Kidney (tissue), 14 donors: ENCODE data around the gene C16orf74. TPM values are rescaled to one million over a fixed set of nuclear protein-coding genes. Genes with fewer than 3 reads are reported as not detected.

ENCODE experiments used
- DNase-seq, 5 donors: peaks; one replicate each; pipeline ENCODE4 v3.0.0-alpha.2; 2013 to 2020
- FAIRE-seq: peaks from 2 replicates; lab custom pipeline; 2012; peaks lifted over from hg19 to GRCh38; lab: Jason Lieb, UNC
- H3K27ac ChIP-seq, 2 donors: one replicate each; pipeline ENCODE4 v1.7.0; 2013; ENCODE audit warnings: low read depth in 2 of 2, low read length in 2 of 2, inconsistent platforms in 1 of 2
- H3K27me3 ChIP-seq: one replicate; pipeline ENCODE4 v1.7.1; 2013; ENCODE audit warnings: low read length, inconsistent platforms; ENCODE audit not compliant: control insufficient read depth, insufficient read depth
- H3K36me3 ChIP-seq, 3 donors: one replicate each; pipeline versions ENCODE4 v1.7.0 to v1.7.1; 2013; ENCODE audit warnings: low read length in 3 of 3, control low read depth in 1 of 3, inconsistent platforms in 1 of 3; ENCODE audit not compliant: insufficient read depth in 3 of 3, control insufficient read depth in 2 of 3
- H3K4me1 ChIP-seq, 3 donors: one replicate each; pipeline versions ENCODE4 v1.7.0 to v1.7.1; 2013; ENCODE audit warnings: low read length in 3 of 3, inconsistent platforms in 1 of 3, low read depth in 1 of 3; ENCODE audit not compliant: control insufficient read depth in 2 of 3, insufficient read depth in 2 of 3
- H3K4me3 ChIP-seq, 3 donors: one replicate each; pipeline versions ENCODE4 v1.7.0 to v1.8.1; 2013; ENCODE audit warnings: low read length in 3 of 3, control low read depth in 1 of 3, inconsistent platforms in 1 of 3
- H3K9ac ChIP-seq, 3 donors: one replicate each; pipeline versions ENCODE4 v1.7.0 to v1.7.1; 2013; ENCODE audit warnings: low read length in 3 of 3, control low read depth in 1 of 3, inconsistent platforms in 1 of 3
- H3K9me3 ChIP-seq, 3 donors: one replicate each; pipeline versions ENCODE4 v1.7.0 to v1.7.1; 2013; ENCODE audit warnings: low read length in 3 of 3, control low read depth in 1 of 3, inconsistent platforms in 1 of 3; ENCODE audit not compliant: control insufficient read depth in 2 of 3, insufficient read depth in 1 of 3
- CTCF ChIP-seq: IDR thresholded peaks from 3 replicates; pipeline ENCODE4 v1.5.1; 2012; ENCODE audit warnings: mild to moderate bottlenecking, moderate library complexity, borderline replicate concordance; ENCODE audit not compliant: insufficient read depth; ENCODE audit errors: extremely low read depth
- intact Hi-C: fragments of 100-400 bp; cut with DNase I; formaldehyde crosslinking; loops from one replicate; pipeline ENCODE4 v1.11.1; 2022
- polyA plus RNA-seq: library from polyadenylated mRNA; stranded (reverse); fragments of 350-450 nt; fragmentation: Illumina TruSeq; extraction: RNeasy Lipid Tissue Mini Kit (QIAGEN cat#74804); gene quantifications from one replicate; pipeline ENCODE4 v1.2.3, GENCODE V29; 2014; ENCODE audit warnings: low read depth, low replicate concordance; ENCODE audit not compliant: insufficient read depth
- total RNA-seq: library from RNA; stranded (reverse); fragmentation: NEBNext Ultra II Directional; extraction: Animal tissue kit (Norgen Biotek cat#: 25700); gene quantifications from one replicate; pipeline ENCODE4 v1.2.1, GENCODE V29; 2021
- donor health status: control.
- donor health status: control.
- donor health status: control.
- donor health status: control.
- donor health status: control.
- donor health status: DM: yes; HTN: yes; CAD: no.
- donor health status: Normal renal cell carcinoma (clear cell type).

C16orf74 gene
- total and polyA plus RNA-seq, 2 donors from 2014 or later, result 3.5 to 4.6 TPM

GRCh38 chr16:85675251-85675874 lies 75.5 kb downstream of the C16orf74 start:
- DNase-seq (no peak), FAIRE-seq (no peak)
- Histone ChIP-seq H3K36me3 (peaks cover 4 to 37% (median 11%) of the 10 kb centered on the region in 3 donors), H3K4me3 (no peak overlapping the region), H3K27ac (no peak overlapping the region), H3K9ac (no peak overlapping the region), H3K4me1 (peaks cover 0 to 9% (median 2%) of the 10 kb centered on the region in 3 donors), H3K9me3 (no peaks in the 10 kb centered on the region), H3K27me3 (no peaks in the 10 kb centered on the region)
- TF ChIP-seq CTCF, result peak; percentile 7
- intact Hi-C loops, result no loop called here

GRCh38 chr16:85674828-85675227 lies 76.1 kb downstream of the C16orf74 start:
- H3K9me3 ChIP-seq, result no peaks in the 10 kb centered on the region
- no peak overlapping the region for H3K4me3 ChIP-seq
- peaks cover 4 to 40% (median 13%) of the 10 kb centered on the region in 3 donors for H3K36me3 ChIP-seq
- no peak for TF ChIP-seq CTCF
- no peak overlapping the region for H3K9ac ChIP-seq
- no peaks in the 10 kb centered on the region for H3K27me3 ChIP-seq
- FAIRE-seq (no peak), DNase-seq (no peak)
- H3K4me1 ChIP-seq, result peaks cover 0 to 9% (median 2%) of the 10 kb centered on the region in 3 donors
- H3K27ac ChIP-seq, result no peak overlapping the region
- intact Hi-C loops, result no loop called here

GRCh38 chr16:85674418-85674755 lies 76.5 kb downstream of the C16orf74 start:
- Histone ChIP-seq H3K27me3 (no peaks in the 10 kb centered on the region), H3K4me3 (no peak overlapping the region), H3K4me1 (peaks cover 0 to 9% (median 2%) of the 10 kb centered on the region in 3 donors), H3K36me3 (peaks cover 6 to 45% (median 15%) of the 10 kb centered on the region in 3 donors), H3K9ac (no peak overlapping the region), H3K27ac (no peak overlapping the region), H3K9me3 (no peaks in the 10 kb centered on the region)
- TF ChIP-seq CTCF, result no peak
- FAIRE-seq (no peak), DNase-seq (no peak)
- intact Hi-C loops, result no loop called here
